Stimulated activated CD4-positive, alpha-beta T cell treated with anti-CD3 and anti-CD28 coated beads, Interleukin-2, amount 100 ng/mL, for 4 hours (primary cell): ENCODE results near the gene DCLRE1C.
"Not testable (repeated sequence)": the region's sequence is repeated elsewhere in the genome, so short reads cannot be mapped to it uniquely, and the experiment has no call there.

Experiments used
- DNase-seq: peaks from one replicate; pipeline ENCODE4 v3.0.0-alpha.2; 2020; ENCODE audit warnings: low read depth

Gene DCLRE1C

DNA sequence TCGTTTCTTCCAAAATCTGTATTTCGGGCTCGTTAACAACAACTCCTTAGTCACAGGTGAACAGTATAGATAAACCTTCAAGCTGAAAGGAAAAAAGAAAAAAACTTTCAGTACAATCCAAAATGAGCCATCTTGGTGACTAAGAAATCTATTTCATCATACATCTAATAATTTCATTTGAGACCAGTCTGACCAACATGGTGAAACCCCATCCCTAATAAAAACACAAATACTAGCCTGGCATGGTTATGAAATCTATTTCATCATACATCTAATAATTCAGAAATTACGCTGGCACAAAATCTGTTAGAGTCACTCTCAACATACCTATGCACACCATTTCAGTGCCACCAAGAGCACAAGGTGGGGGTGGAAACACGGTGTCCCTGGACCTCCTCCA, 8.8 kb downstream of the DCLRE1C start:
- DNase-seq: no peak

DNA sequence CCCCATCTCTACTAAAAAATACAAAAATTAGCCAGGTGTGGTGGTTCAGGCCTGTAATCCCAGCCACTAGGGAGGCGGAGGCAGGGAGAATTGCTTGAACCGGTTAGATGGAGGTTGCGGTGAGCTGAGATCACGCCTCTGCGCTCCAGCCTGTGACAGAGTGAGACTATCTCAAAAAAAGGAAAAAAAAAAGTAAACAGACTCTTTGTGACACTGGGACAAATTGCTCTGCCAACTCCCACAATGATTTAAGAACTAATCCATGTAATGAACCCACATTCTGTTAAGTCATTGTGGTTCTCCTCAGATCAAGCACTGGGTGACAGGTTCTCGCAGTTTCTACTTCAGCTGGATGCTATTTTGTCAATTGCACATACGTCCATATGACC, 11.0 kb downstream of the DCLRE1C start:
- DNase-seq: not testable (repeated sequence)

DNA sequence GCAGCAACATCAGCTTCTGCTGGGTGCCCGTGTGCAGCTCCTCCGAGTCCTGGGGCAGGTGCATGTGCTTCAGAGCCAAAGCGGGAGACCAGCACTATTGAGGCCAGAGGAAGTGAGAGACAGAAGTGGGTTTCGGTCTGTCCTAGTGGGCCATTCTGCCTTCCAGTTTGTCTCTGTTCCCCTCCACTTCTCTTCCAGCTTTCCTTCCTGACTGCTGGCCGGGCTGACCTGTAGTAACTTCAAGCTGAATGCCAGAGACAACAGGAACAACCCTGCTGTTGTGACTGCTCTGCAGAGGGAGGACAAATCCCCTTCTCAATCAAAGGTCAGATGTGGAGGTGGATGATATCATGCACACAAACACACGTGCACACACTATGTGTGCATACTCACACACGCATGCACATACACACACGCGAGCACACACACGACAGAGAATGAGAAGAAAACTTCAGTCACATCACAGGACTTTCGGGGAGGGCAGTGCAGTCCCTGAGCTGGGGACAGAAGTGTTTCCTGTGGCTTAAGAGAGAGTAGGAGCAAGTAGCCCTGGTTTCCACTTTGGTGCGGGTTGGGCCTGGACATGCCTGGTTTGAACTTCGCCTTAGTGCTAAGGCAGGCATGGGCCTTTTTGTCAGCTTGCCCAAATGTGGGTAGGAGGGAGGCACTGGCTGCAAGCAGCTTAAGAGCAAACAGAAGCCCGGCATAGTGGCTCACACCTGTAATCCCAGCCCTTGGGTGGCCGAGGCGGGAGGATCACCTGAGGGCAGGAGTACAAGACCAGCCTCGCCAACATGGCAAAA, 11.5 kb downstream of the DCLRE1C start:
- not testable (repeated sequence) for DNase-seq

DNA sequence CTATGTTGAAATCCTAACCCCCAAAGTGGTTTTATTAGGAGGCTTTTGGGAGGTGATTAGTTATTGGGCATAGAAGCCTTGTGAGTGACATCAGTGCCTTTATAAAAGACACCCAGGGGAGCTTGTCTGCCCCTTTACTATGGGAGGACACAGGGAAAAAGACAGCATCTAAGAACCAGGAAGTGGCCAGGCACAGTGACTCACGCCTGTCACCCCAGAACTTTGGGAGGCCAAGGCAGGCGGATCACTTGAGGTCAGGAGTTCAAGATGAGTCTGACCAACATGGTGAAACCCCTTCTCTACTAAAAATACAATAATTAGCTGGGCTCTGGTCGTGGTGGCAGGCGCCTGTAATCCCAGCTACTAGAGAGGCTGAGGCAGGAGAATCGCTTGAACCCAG, 14.9 kb downstream of the DCLRE1C start:
- DNase-seq: not testable (repeated sequence)

DNA sequence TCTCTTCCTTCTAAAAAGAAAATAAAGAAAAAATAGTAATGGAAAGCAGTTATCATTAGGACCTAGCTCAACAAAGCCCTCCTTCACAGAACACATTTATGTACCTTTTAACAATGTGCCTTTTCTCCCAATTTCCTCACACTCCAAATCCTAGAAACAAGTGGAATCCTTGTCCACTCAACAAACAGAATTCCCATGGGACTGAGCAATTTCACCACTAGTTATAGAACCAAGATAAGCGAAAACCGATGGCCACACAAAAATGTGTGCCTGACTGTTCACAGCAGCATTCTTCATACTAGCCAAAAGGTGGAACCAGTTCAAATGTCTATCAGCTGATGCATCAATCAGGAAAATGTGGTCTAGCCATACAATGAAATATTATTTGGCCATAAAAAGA, 17.3 kb downstream of the DCLRE1C start:
- DNase-seq: no peak

DNA sequence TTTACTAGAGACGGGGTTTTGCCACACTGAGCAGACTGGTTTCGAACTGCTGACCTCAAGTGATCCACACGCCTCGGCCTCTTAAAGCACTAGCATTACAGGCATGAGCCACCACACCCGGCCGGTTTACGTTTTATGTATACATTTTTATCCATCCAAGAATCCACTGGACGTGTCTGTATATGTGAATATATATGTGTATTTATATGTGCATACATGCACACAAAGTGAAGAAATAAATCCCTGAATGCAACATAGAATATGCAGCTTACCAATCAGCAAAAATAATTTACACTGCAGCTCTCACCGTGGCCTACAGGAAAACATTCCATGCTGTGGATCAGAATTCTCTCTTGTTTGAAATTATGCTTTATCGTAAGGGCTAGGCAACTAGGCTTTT, 23.3 kb downstream of the DCLRE1C start:
- no peak for DNase-seq

DNA sequence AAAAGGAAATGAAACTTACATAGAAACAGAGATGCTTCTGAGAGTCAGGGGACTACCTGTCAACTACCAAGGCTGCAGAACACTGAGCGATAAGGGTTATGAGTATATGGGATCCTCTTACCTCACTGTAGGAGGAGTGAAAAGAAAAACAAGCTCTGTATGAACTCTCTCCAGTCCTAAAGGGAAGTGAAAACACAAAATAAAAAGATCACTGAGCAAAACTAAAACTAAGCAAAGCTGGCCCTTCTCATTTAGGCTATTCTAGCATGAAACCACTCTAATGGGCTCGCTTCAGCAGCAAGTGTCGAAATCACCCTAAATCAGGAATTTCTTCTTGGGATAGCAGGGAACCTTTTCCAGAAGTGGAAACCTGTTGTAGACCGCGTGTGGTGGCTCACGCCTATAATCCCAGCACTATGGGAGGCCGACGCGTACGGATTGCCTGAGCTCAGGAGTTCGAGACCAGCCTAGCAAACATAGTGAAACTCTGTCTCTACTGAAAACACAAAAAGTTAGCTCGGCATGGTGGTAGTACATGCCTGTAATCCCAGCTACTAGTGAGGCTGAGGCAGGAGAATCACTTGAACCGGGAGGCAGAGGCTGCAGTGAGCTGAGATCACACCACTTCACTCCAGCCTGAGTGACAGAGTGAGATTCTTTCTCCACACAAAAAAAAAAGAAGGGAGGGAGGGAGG, 27.0 kb downstream of the DCLRE1C start:
- no peak for DNase-seq

DNA sequence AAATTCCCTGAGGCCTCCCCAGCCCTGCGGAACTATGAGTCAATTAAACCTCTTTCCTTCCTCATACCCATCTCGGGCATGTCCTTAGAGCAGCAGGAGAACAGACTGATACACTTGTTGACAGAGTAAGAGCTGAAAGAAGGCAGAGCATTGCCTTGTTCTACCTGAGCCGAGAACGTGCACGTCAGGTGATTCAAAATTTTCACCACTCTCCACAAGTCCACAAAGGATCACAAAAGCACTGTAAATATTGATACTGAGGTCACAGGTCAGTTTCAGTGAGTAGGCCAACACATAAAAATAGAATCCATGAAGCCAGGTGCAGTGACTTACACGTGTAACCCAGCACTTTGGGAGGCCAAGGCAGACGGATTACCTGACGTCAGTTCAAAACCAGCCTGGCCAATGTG, 27.8 kb downstream of the DCLRE1C start:
- DNase-seq: no peak

DNA sequence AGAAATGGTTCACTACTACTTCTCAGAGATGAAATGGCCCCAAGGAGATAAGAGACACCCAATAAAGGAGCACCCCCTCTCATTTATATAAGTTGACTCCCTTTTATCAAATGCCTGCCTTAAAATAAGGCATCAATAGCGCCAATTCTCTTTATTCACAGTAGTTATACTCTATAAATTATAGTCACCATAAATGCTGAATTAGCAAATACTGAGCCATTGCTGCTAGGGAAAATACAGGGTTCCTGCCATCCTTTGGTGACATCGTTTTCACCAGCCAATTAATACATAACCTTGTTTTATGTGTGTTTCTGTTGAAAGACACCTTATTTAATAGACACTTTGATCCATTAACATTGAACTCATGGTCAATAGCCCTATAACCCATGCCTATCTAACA, 28.6 kb downstream of the DCLRE1C start:
- DNase-seq: no peak

DNA sequence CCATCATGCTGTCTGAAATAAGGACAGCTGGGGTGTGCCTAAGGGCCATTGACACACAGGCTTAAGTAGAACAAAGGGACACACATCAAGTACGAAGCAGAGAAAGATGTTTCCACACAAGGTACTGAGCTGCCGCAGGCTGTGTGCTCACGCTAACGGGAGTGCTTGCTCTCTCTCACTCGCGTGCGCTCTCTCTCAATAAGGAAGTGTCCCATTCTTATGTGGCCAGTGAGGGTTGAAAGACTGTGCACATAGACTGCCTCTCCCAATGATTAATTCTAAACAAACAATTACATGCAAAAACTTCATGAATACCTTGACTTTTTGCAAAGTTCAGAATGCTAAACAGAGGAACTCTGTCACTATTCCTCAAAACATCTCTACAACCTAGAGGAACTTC, 29.9 kb downstream of the DCLRE1C start:
- no peak for DNase-seq

DNA sequence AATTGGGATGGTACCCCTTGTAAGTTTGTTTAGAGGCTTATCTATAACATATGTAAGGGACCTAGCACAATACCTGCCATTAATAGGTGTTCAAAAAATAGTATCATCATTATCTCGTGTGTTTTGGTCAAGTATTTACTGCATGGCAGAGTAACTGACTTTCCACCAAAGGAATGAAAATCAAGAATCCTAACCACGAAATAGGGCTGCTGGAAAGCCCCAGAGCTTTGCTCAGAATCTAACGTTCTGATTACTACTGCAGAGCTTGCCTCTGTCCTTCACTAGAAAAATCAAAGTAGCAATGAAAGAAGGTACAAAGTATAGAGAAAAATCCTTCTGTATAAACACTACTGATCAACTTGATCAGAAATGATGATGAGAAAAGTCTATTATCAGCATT, 34.9 kb downstream of the DCLRE1C start:
- no peak for DNase-seq

DNA sequence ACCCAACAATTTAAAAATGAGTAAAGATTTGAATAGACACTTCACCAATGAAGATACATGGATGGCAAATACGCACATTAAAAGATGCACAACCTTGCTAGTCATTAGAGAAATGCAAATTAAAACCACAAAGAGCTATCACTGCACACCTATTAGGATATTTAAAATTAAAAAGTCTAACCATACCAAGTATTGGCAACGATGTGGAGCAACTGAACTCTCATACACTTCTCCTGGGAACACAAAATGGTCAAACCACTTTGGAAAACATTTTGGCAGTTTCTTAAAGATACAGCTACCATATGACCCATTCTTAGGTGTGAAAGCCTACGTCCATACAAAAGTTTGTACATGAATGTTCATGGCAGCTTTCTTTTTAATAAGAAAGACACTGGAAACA, 36.1 kb downstream of the DCLRE1C start:
- no peak for DNase-seq

DNA sequence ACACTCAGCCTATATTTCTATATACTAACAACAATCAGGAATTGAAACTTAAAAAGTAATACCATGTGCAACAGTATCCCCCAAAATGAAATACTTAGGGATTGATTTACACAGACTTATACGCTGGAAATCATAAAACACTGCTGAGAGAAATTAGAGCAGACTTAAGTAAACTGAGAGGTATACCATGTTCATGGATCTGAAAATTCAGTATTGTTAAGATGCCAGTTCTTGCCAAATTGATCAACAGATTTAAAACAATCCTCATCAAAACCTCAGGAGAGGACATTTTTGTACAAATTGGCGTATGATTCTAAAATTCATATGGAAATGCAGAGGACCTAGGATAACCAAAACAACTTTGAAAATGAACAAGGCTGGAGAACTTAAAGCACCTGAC, 37.3 kb downstream of the DCLRE1C start:
- no peak for DNase-seq

DNA sequence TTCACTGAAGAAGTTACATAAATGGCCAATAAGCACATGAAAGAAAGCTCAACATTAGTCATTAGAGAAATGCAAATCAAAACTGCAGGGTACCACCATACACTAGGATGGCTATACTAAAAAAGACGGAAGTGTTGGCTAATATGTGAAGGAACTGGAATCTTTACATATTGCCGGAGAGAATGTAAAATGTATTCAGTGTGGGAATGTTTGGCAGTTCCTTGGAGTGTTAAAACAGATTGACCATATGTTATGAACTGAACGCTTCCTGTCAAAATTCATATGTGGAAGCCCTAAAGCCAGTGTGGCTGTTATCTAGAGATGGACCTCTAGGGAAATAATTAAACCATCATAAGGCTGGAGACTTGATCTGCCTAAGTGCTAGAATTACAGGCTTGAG, 42.1 kb downstream of the DCLRE1C start:
- DNase-seq: no peak

DNA sequence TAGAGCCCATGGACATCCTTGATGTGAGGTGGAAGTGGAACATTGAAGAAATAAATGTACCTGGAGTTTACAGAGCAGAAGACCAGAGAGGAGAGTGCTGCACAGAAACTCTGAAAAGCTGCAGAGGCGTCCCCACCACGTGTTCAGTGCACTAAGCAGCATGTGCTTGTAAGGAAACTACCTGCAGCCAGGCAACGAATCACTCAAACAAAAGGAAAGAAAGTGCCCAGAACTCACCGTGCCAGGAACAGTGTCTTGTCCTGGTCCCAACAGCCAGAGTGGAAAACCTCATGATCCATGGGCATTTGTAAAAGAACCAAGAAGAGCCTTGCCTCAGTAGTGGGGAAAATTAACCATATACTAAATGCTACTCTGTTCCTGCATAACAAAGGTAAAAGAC, 42.9 kb downstream of the DCLRE1C start:
- no peak for DNase-seq

DNA sequence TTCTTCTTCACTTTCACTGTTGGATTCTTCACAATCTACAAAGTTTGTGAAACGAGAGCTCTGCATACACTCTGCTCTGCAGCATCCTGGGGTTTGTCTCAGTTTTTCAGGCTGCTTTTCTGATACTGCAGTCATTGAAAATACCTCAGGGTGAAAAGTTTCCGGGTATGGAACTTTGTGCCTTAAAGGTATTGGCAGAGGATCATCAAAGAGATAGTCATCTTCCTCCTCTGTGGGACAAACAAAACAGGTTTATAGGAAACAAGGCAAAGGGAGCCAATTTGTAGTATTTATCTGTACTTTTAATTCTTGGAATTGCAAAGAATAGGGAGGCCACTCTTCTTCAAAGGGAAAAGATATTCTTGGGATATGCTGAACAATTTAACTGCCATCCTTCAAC, 44.8 kb downstream of the DCLRE1C start:
- DNase-seq: no peak

DNA sequence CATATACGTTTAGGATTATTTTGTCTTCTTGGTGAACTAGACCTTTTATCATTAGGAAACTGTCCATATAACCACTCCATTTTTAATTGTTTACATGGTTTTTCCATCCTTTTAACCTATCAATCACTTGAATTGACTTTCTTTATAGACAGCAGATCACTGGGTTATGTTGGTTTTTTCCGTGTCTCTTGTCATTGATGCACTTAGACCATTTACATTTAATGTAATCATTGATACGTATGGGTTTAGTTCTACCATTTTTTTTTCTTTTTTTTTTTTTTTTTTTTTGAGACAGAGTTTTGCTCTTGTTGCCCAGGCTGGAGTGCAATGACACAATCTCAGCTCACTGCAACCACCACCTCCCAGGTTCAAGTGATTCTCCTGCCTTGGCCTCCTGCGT, 46.3 kb downstream of the DCLRE1C start:
- not testable (repeated sequence) for DNase-seq

DNA sequence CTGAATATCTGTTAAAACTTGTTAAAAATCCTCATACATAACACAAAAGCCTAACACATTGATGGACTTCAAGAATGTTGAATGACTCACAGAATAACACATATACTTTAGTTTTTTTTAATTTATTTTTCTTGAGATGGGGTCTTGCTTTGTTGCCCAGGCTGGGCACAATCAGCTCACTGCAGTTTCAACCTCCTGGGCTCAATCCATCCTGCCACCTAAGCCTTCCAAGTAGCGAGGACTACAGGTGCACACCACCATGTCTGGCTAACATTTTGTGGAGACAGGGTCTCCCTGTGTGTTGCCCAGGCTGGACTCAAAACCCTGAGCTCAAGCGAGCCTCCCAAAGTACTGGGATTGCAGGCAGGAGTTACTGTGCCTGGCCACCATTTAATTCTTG, 47.1 kb downstream of the DCLRE1C start:
- no peak for DNase-seq

DNA sequence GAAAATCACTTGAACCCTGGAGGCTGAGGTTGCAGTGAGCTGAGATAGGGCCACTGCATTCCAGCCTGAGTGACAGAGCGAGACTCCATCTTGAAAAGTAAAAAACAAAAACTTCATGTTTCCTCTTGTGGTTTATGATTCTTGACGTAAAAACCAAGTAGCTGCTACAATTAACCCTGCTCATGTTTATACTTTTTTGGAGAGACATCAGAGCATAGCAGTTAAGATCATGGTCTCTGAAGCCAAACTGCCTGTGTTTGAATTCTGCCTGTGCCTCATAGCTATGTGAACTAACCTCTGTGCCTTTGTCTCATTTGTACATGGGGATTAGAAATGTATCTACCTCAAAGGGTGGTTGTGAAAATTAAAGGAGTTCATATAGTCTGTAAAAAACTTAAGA, 48.0 kb downstream of the DCLRE1C start:
- no peak for DNase-seq

DNA sequence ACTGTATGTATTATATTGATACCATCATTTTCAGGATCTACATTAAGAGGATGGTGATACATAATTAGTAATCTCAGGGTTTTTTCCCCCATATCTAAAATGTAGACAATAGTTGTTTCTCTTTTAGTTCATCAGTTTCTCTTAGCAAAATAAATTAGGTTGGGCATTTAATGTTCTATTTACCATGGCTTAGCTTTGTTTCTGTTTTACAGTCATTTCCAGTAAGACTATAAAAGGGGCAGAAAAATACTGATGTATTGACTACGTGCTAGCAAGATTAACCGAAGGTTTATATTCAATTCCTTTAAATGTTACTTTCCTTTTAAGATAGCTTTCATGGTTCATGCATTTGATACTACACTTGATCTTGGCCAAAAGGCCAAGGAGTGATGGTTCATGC, 49.0 kb downstream of the DCLRE1C start:
- no peak for DNase-seq

DNA sequence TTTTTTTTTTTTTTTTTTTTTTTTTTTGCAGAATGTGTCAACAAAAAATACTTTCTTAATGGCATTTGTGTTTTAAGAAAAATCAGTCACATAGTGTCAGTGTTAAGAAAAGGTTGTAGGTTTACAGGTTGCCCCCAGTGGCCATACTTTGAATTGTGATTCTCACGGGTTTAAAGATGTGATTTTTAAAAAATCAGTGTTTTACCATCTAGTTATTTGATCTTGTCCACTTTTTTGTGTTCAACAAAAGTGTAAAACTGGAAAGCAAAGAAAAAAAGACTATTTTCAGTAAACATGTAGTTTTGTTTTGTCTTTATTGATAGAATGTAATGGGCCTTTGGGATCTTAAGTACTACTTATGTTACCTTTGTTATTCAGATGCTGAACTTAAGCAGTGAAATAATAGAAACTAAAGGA, 49.6 kb downstream of the DCLRE1C start:
- no peak for DNase-seq

DNA sequence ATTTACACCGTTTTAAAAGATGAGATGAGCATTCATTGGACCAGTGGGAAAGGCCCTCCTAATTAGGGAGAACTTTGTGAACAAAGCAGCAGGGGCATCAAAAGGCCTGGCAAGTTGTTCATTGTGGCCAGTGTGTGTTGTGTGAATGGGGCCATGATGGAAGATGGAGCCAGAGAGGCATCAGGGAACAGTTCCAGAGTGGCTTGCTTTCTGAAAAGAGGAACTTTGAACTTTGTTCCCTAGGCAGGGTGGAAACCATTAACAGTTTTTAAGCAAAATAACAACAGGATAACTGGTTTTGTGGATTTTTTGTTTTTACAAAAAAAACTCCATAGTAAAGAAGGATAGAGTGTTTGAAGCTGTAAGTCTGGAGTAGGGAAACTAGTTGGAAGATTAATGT, 62.7 kb downstream of the DCLRE1C start:
- DNase-seq: no peak

DNA sequence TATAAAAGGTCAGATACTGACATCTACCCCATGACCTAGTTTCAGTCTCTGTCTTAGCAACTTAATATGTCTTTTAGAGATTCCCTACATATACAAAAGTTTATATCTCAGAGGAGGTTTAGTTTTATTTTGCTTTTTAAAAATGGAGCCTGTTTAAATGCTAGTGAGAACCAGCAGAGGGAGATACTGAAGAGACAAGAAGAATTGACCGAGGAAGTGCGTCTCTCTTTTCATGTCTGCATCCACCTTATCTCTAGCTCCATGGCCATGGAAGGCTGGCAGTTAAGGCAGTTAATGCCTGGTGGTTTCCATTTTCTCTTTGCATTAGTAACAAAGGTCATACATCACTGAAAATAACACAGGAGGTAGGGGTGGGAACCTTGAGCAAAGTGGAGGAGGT, 64.6 kb downstream of the DCLRE1C start:
- no peak for DNase-seq

DNA sequence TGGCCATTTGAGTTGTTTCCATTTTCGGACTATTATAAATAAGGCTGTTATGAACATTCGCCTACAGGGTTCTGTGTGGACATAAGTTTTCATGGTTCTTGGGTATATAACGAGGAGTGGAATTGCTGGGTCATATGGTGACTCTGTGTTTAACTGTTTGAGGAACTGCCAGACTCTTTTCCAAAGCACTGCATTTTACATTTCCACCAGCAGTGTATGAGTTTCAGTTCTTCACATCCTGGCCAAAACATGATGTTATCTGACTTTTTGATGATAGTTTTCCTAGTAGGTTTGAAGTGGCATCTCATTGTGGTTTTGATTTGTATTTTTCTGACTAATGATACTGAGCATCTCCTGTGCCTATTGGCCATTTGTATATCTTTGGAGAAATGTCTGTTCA, 69.8 kb downstream of the DCLRE1C start:
- no peak for DNase-seq
